Endothelial cell of umbilical vein (primary cell): ENCODE measurements around the gene ZNF225. TPM values are rescaled to one million over a fixed set of nuclear protein-coding genes. Genes with fewer than 3 reads are reported as not detected.
A peak's percentile ranks its signal among the peaks of the same experiment; 100 is the strongest.

ENCODE experiments used
- BruUV-seq: library from RNA; stranded (reverse); fragments of 400-500 nt; replicated peaks from 2 replicates; lab custom pipeline; 2021; lab: Mats Ljungman, UMichigan
- CTCF ChIA-PET: fragments of 300-600, 350-600 bp; sonication (Branson Sonifier 250); formaldehyde crosslinking; loops from one replicate; lab custom pipeline; 2021; ENCODE audit warnings: antibody characterized with exemption, inconsistent platforms; lab: Charles Lee
- POLR2A ChIA-PET: fragments of 300-600, 350-600 bp; sonication (Branson Sonifier 250); formaldehyde crosslinking; loops from one replicate; lab custom pipeline; 2021; ENCODE audit warnings: antibody characterized with exemption, inconsistent platforms; lab: Charles Lee
- DNase-seq: peaks from one replicate; pipeline ENCODE4 v3.0.0-alpha.2; 2011; ENCODE audit warnings: low read depth, low spot score
- FAIRE-seq: peaks from 2 replicates; lab custom pipeline; 2011; peaks lifted over from hg19 to GRCh38; lab: Jason Lieb, UNC
- H2AFZ ChIP-seq: 2 replicates; pipeline ENCODE4 v1.6.0; 2012; ENCODE audit warnings: low read depth, low read length, control low read depth, inconsistent platforms
- H3K27ac ChIP-seq: 2 replicates; pipeline ENCODE4 v1.5.1; 2011; ENCODE audit warnings: low read depth, mild to moderate bottlenecking, control low read depth, low read length, moderate library complexity; ENCODE audit not compliant: insufficient read depth
- H3K27me3 ChIP-seq, 2 experiments: 2 replicates each; pipeline versions ENCODE4 v1.6.0 to v1.6.1; 2011; ENCODE audit warnings: low read length in 2 of 2, mixed read lengths in 1 of 2; ENCODE audit not compliant: control insufficient read depth in 2 of 2, insufficient read depth in 2 of 2
- H3K36me3 ChIP-seq, 2 experiments: 2 replicates in 1 of 2; 3 replicates in 1 of 2; pipeline ENCODE4 v1.5.1; 2011; ENCODE audit warnings: low read length in 2 of 2, mild to moderate bottlenecking in 1 of 2, moderate library complexity in 1 of 2; ENCODE audit not compliant: control insufficient read depth in 2 of 2, insufficient read depth in 2 of 2; ENCODE audit errors: extremely low read depth in 1 of 2
- H3K4me1 ChIP-seq: 3 replicates; pipeline ENCODE4 v1.5.1; 2011; ENCODE audit warnings: mild to moderate bottlenecking, low read length; ENCODE audit not compliant: control insufficient read depth, insufficient read depth; ENCODE audit errors: extremely low read depth
- H3K4me2 ChIP-seq: 2 replicates; pipeline ENCODE4 v1.6.1; 2011; ENCODE audit warnings: low read length, control low read depth, mixed read lengths; ENCODE audit not compliant: insufficient read depth
- H3K4me3 ChIP-seq, 3 experiments: fragments of 200-600 bp in 1 of 3; sonication (generic), shearing (Covaris generic) in 1 of 3; replicated peaks in 1 of 3; 2 replicates each; pipeline ENCODE4 v1.5.1; 2011 to 2016; ENCODE audit warnings: control low read depth in 3 of 3, low read length in 3 of 3, mild to moderate bottlenecking in 2 of 3, inconsistent platforms in 1 of 3, low read depth in 1 of 3, moderate library complexity in 1 of 3; ENCODE audit not compliant: insufficient read depth in 1 of 3
- H3K79me2 ChIP-seq: 2 replicates; pipeline ENCODE4 v1.6.0; 2012; ENCODE audit warnings: low read length, inconsistent platforms; ENCODE audit not compliant: control insufficient read depth, insufficient read depth
- H3K9ac ChIP-seq: replicated peaks from 2 replicates; pipeline ENCODE3; 2011; ENCODE audit warnings: low read length, control low read depth; ENCODE audit not compliant: insufficient read depth; ENCODE audit errors: extremely low read depth
- H3K9me1 ChIP-seq: replicated peaks from 3 replicates; pipeline ENCODE4 v1.6.0; 2011; ENCODE audit warnings: mild to moderate bottlenecking, low read length; ENCODE audit not compliant: control insufficient read depth, insufficient read depth; ENCODE audit errors: extremely low read depth
- H3K9me3 ChIP-seq: replicated peaks from 2 replicates; pipeline ENCODE4 v1.5.1; 2012; ENCODE audit warnings: low read length, inconsistent platforms; ENCODE audit not compliant: control insufficient read depth, insufficient read depth
- H4K20me1 ChIP-seq: replicated peaks from 2 replicates; pipeline ENCODE3; 2011; ENCODE audit warnings: mild to moderate bottlenecking, low read length; ENCODE audit not compliant: control insufficient read depth, insufficient read depth; ENCODE audit errors: extremely low read depth
- CTCF ChIP-seq, 2 donors: IDR thresholded peaks; 1 replicate in 1 of 2; 2 replicates in 1 of 2; pipeline ENCODE4 v1.5.1; 2011; ENCODE audit warnings: low read length in 2 of 2, mild to moderate bottlenecking in 2 of 2, moderate library complexity in 2 of 2, control low read depth in 1 of 2, inconsistent platforms in 1 of 2, low read depth in 1 of 2; ENCODE audit not compliant: insufficient read depth in 1 of 2; ENCODE audit errors: extremely low read depth in 1 of 2
- EZH2 ChIP-seq: IDR thresholded peaks from 2 replicates; pipeline ENCODE4 v1.6.1; 2012; ENCODE audit warnings: borderline replicate concordance, low read depth, mild to moderate bottlenecking, moderate library complexity, low read length, inconsistent platforms; ENCODE audit not compliant: severe bottlenecking
- FOS ChIP-seq: IDR thresholded peaks from 2 replicates; pipeline ENCODE4 v1.6.1; 2011; ENCODE audit warnings: mild to moderate bottlenecking, low read length, moderate library complexity, borderline replicate concordance; ENCODE audit not compliant: insufficient read depth
- MYC ChIP-seq: IDR thresholded peaks from one replicate; pipeline ENCODE4 v1.6.1; 2011; ENCODE audit warnings: mild to moderate bottlenecking, low read depth, low read length
- POLR2A ChIP-seq: IDR thresholded peaks from 2 replicates; pipeline ENCODE4 v1.6.1; 2012; ENCODE audit warnings: low read depth, mild to moderate bottlenecking, control low read depth, low read length
- POLR2AphosphoS5 ChIP-seq: IDR thresholded peaks from 2 replicates; pipeline ENCODE4 v1.6.1; 2012; ENCODE audit warnings: low read depth, mild to moderate bottlenecking, control low read depth, low read length, moderate library complexity; ENCODE audit not compliant: insufficient read depth
- dilution Hi-C: fragments of 300-500 bp; cut with MboI; formaldehyde crosslinking; loops from one replicate; pipeline ENCODE4 v1.15.0; 2019; ENCODE audit warnings: low sequenced_read_pairs; ENCODE audit not compliant: extremely low pct_ligation_motif_present
- intact Hi-C: fragments of 100-400 bp; cut with micrococcal nuclease; formaldehyde crosslinking; loops from one replicate; pipeline ENCODE4 v1.10.0; 2022
- polyA plus RNA-seq, 4 experiments: library from polyadenylated mRNA; depleted of rRNA in 3 of 4; stranded (reverse) in 3 of 4; unstranded in 1 of 4; fragments of >200 nt; gene quantifications; 2 replicates each; pipeline versions ENCODE4 v1.2.1 to v1.2.3, GENCODE V29; 2011 to 2012; ENCODE audit warnings: missing spikeins in 1 of 4
- total RNA-seq: library from RNA; stranded (reverse); gene quantifications from 2 replicates; pipeline ENCODE4 v1.2.3, GENCODE V29; 2021

Gene ZNF225
- total and polyA plus RNA-seq, 2 donors (not counting 3 experiments of a cell fraction or from before 2014, with no cell fraction given): 0.92 to 3.9 TPM

GRCh38 chr19:44072543-44073401 is 40.4 kb upstream of the ZNF225 start:
- Histone ChIP-seq H3K4me1 (peaks cover 10% of the 10 kb centered on the region), H3K9ac (peak overlapping the region; percentile 1), H3K4me2 (peak overlapping the region; percentile 81), H3K27me3 (no peaks in the 10 kb centered on the region), H3K36me3 (no peaks in the 10 kb centered on the region), H4K20me1 (no peaks in the 10 kb centered on the region), H2AFZ (peak overlapping the region; percentile 64), H3K27ac (no peak overlapping the region), H3K9me3 (no peaks in the 10 kb centered on the region), H3K4me3 (peak overlapping the region; percentile 10 to 67 (median 55)), H3K9me1 (no peaks in the 10 kb centered on the region), H3K79me2 (no peaks in the 10 kb centered on the region)
- DNase-seq: no peak
- POLR2A ChIA-PET: no interaction called here
- peak; percentile 21 for FAIRE-seq
- CTCF ChIA-PET: interaction anchor here (1.2 kb wide), 1 partner anchor 23 kb away, joined by 4 read pairs; no protein-coding TSS in a partner anchor
- BruUV-seq: no TSS peak
- TF ChIP-seq FOS (no peak), EZH2 (no peak), MYC (no peak), CTCF (IDR thresholded peaks at IDR 0.05; ENCODE audit: extremely low read depth in 1 of 2, insufficient read depth in 1 of 2, low read depth in 1 of 2, low read length in 2 of 2) (no peak), POLR2A (no peak), POLR2AphosphoS5 (no peak)
- intact Hi-C loops (loop anchor here (1.0 to 2.0 kb wide), 6 partner anchors 21 to 88 kb away; partner anchors contain the start of genes ZNF155, ZNF224, ZNF225 and ZNF230), dilution Hi-C loops (no loop called here)
